ENCODE measurements around the gene PEX12. TPM values are rescaled to one million over a fixed set of nuclear protein-coding genes. Genes with fewer than 3 reads are reported as not detected.

Gene PEX12
- total and polyA plus RNA-seq, 2 of the 4 experiments (the other 2 are of a cell fraction): 4.5 to 7.9 TPM

DNA sequence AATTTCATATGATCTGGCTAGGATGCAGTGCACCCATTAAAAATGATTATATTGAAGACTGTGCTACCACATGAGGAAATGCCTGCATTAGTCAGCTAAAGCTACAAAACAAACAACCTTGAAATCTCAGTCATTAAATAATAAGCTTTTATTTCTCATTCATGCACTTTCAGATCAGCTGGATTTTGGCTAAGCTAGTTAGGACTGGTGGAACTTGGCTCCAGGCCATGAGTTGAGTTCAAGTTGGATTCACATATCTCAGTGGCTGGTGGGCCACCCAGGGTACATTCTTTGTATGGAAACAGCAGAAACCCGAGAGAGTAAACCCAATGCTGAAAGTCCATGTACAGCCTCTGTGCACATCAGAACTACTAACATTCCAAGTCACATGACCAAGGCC lies 34.5 kb downstream of the PEX12 start:
- Histone ChIP-seq H2BK120ac (ENCODE audit: low read depth, low read length) (no peak overlapping the region), H3K79me1 (ENCODE audit: low read depth in 1 of 2, low read length in 2 of 2) (no peaks in the 10 kb centered on the region), H3K23ac (ENCODE audit: low read depth, low read length) (no peak overlapping the region), H3K4me1 (ENCODE audit: control insufficient read depth, insufficient read depth, low read length) (no peaks in the 10 kb centered on the region), H3K9ac (ENCODE audit: low read depth, low read length) (no peak overlapping the region), H2AK5ac (ENCODE audit: low read depth, low read length) (no peak overlapping the region), H3K14ac (replicated peaks; ENCODE audit: low read depth, low read length) (no peak overlapping the region), H3K9me1 (ENCODE audit: insufficient read depth, low read length) (no peaks in the 10 kb centered on the region), H2BK15ac (ENCODE audit: low read depth, low read length) (no peak overlapping the region), H3K4me2 (ENCODE audit: low read depth, low read length) (no peak overlapping the region), H3K4ac (ENCODE audit: low read depth, low read length) (no peak overlapping the region), H3K9me3 (ENCODE audit: control insufficient read depth, insufficient read depth, low read length) (no peaks in the 10 kb centered on the region), H2AFZ (replicated peaks; ENCODE audit: low read length, poor library complexity) (no peak overlapping the region), H4K5ac (ENCODE audit: low read depth, low read length) (no peak overlapping the region), H4K91ac (ENCODE audit: insufficient read depth, low read depth, low read length) (no peak overlapping the region), H3K56ac (ENCODE audit: extremely low read depth, insufficient read depth, low read length) (no peak overlapping the region), H2BK20ac (ENCODE audit: low read depth, low read length) (no peak overlapping the region), H3K4me3 (ENCODE audit: insufficient read depth, low read depth, low read length) (no peak overlapping the region), H3K27ac (ENCODE audit: insufficient read depth, low read length) (no peak overlapping the region), H2BK5ac (ENCODE audit: low read depth, low read length, poor library complexity, severe bottlenecking) (no peak overlapping the region), H3K27me3 (ENCODE audit: control insufficient read depth, insufficient read depth, low read length) (peaks cover 12% of the 10 kb centered on the region), H4K20me1 (ENCODE audit: insufficient read depth, low read length) (no peaks in the 10 kb centered on the region), H3K36me3 (ENCODE audit: control insufficient read depth, insufficient read depth, low read length) (no peaks in the 10 kb centered on the region), H2AK9ac (replicated peaks; ENCODE audit: low read depth, low read length, poor library complexity) (no peak overlapping the region), H3K18ac (ENCODE audit: low read depth, low read length) (no peak overlapping the region), H4K8ac (ENCODE audit: low read depth in 2 of 2, low read length in 2 of 2) (no peak overlapping the region)
- DNase-seq (peak; percentile 11), ATAC-seq (ENCODE audit: low read depth) (no peak)
- intact Hi-C loops (cut with micrococcal nuclease) (loop anchor here (10.0 kb wide), 1 partner anchor 549 kb away; no protein-coding TSS in a partner anchor), dilution Hi-C loops (cut with HindIII; ENCODE audit: low sequenced_read_pairs, unreplicated experiment) (loop anchor here (25.0 kb wide), 2 partner anchors 232 to 357 kb away; partner anchors contain the start of gene SLC35G3), in situ Hi-C loops (cut with MboI; ENCODE audit: low sequenced_read_pairs) (loop anchor here (25.0 kb wide), 1 partner anchor 1132 kb away; no protein-coding TSS in a partner anchor)
- ChIA-PET POLR2A (ENCODE audit: unreplicated experiment) (interaction anchor here (0.6 kb wide), 1 partner anchor 322 kb away, joined by 3 read pairs; no protein-coding TSS in a partner anchor), CTCF (no interaction called here)
- no peak for TF ChIP-seq MXI1 (IDR thresholded peaks at IDR 0.05; ENCODE audit: borderline replicate concordance, low read depth, low read length)
- no peak for TF ChIP-seq RAD21 (IDR thresholded peaks at IDR 0.05; ENCODE audit: low read length)
- TF ChIP-seq, protein P1, sequence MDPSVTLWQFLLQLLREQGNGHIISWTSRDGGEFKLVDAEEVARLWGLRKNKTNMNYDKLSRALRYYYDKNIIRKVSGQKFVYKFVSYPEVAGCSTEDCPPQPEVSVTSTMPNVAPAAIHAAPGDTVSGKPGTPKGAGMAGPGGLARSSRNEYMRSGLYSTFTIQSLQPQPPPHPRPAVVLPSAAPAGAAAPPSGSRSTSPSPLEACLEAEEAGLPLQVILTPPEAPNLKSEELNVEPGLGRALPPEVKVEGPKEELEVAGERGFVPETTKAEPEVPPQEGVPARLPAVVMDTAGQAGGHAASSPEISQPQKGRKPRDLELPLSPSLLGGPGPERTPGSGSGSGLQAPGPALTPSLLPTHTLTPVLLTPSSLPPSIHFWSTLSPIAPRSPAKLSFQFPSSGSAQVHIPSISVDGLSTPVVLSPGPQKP (IDR thresholded peaks at IDR 0.05; ENCODE audit: borderline replicate concordance, low read depth, low read length): no peak
- TF ChIP-seq POLR2A (IDR thresholded peaks at IDR 0.05; ENCODE audit: low read depth, low read length): no peak
- no peak for TF ChIP-seq MAZ (IDR thresholded peaks at IDR 0.05; ENCODE audit: borderline replicate concordance, low read depth, low read length)
- no peak for TF ChIP-seq CEBPB (IDR thresholded peaks at IDR 0.05; ENCODE audit: low read depth, low read length)
- no peak for TF ChIP-seq CHD1 (IDR thresholded peaks at IDR 0.05; ENCODE audit: low read depth, low read length)
- no CpG with 5 or more reads among the region's 1 CpG for WGBS, 2 experiments (ENCODE audit: extremely low coverage in 2 of 2, insufficient read length in 1 of 2)
- BruUV-seq (replicated peaks): no TSS peak

All from IMR-90 (cell line).